GM23248 (cell line): ENCODE data around the gene PGPEP1. TPM values are rescaled to one million over a fixed set of nuclear protein-coding genes. Genes with fewer than 3 reads are reported as not detected.

ENCODE experiments used
- DNase-seq: peaks from one replicate; pipeline ENCODE4 v3.0.0-alpha.2; 2015
- H2AFZ ChIP-seq: fragments of 200-600 bp; sonication (generic); 2 replicates; pipeline ENCODE4 v1.6.1; 2016; ENCODE audit warnings: antibody characterized with exemption
- H3F3A ChIP-seq: fragments of 200-600 bp; sonication (generic); 2 replicates; pipeline ENCODE4 v1.6.1; 2016; ENCODE audit warnings: mild to moderate bottlenecking, antibody characterized with exemption, mixed run types; ENCODE audit not compliant: insufficient read depth
- H3K27ac ChIP-seq: fragments of 200-600 bp; sonication (generic); 2 replicates; pipeline ENCODE4 v1.5.1; 2016; ENCODE audit warnings: mild to moderate bottlenecking
- H3K27me3 ChIP-seq: fragments of 200-600 bp; sonication (generic); replicated peaks from 2 replicates; pipeline ENCODE4 v1.6.1; 2016; ENCODE audit warnings: mild to moderate bottlenecking; ENCODE audit not compliant: insufficient read depth
- H3K36me3 ChIP-seq: fragments of 200-600 bp; sonication (generic); 2 replicates; pipeline ENCODE4 v1.6.1; 2016; ENCODE audit warnings: low read depth, mild to moderate bottlenecking
- H3K4me1 ChIP-seq: fragments of 200-600 bp; sonication (generic); 2 replicates; pipeline ENCODE4 v1.6.1; 2016; ENCODE audit warnings: mild to moderate bottlenecking; ENCODE audit not compliant: insufficient read depth
- H3K4me2 ChIP-seq: fragments of 200-600 bp; sonication (generic); one replicate; pipeline ENCODE4 v1.6.1; 2016; ENCODE audit warnings: mild to moderate bottlenecking; ENCODE audit not compliant: unreplicated experiment
- H3K4me3 ChIP-seq: fragments of 200-600 bp; sonication (generic); 2 replicates; pipeline ENCODE4 v1.5.1; 2016; ENCODE audit warnings: mild to moderate bottlenecking
- H3K79me2 ChIP-seq: fragments of 200-600 bp; sonication (generic); 2 replicates; pipeline ENCODE4 v1.6.1; 2016; ENCODE audit warnings: mild to moderate bottlenecking; ENCODE audit not compliant: insufficient read depth
- H3K9ac ChIP-seq: fragments of 200-600 bp; sonication (generic); 2 replicates; pipeline ENCODE4 v1.6.1; 2016; ENCODE audit warnings: mild to moderate bottlenecking
- H3K9me2 ChIP-seq: fragments of 200-600 bp; sonication (generic); 2 replicates; pipeline ENCODE4 v1.6.1; 2016; ENCODE audit warnings: mixed run types, mild to moderate bottlenecking, moderate library complexity; ENCODE audit not compliant: insufficient read depth
- H3K9me3 ChIP-seq: fragments of 200-600 bp; sonication (generic); one replicate; pipeline ENCODE4 v1.6.1; 2017; ENCODE audit warnings: low read depth
- H4K20me1 ChIP-seq: fragments of 200-600 bp; sonication (generic); 2 replicates; pipeline ENCODE4 v1.6.0; 2016; ENCODE audit not compliant: insufficient read depth
- EZH2 ChIP-seq: fragments of 200-600 bp; sonication (generic); IDR thresholded peaks from 2 replicates; pipeline ENCODE4 v1.6.1; 2018; ENCODE audit warnings: antibody characterized with exemption, mild to moderate bottlenecking; ENCODE audit not compliant: insufficient read depth, poor library complexity, severe bottlenecking
- EZH2phosphoT487 ChIP-seq: fragments of 200-600 bp; sonication (generic); IDR thresholded peaks from 2 replicates; pipeline ENCODE4 v1.6.1; 2018; ENCODE audit warnings: antibody characterized with exemption, moderate library complexity, mild to moderate bottlenecking, low read depth; ENCODE audit not compliant: insufficient read depth
- WGBS, 2 experiments: methylation state at CpG; one replicate each; pipeline ENCODE4 v1.1.6; 2015 to 2017; ENCODE audit warnings: low lambda C conversion rate in 2 of 2, low coverage in 1 of 2; ENCODE audit errors: missing lambda C conversion rate in 2 of 2; 5-methylcytosine and 5-hydroxymethylcytosine counted together
- in situ Hi-C: fragments of 300-500 bp; cut with MboI; formaldehyde crosslinking; loops from 2 replicates; pipeline ENCODE4 v1.15.0; 2020
- polyA plus RNA-seq: library from polyadenylated mRNA; unstranded; fragments of >200 nt; fragmentation: Nextera tagmentation; extraction: Ambion mirVana; gene quantifications from 2 replicates; pipeline ENCODE4 v1.2.1, GENCODE V29; 2016
- total RNA-seq: library from RNA; depleted of rRNA; stranded (reverse); fragments of >200 nt; shearing (Covaris generic); gene quantifications from 2 replicates; pipeline ENCODE4 v1.2.3, GENCODE V29; 2014

The PGPEP1 gene
- total and polyA plus RNA-seq, 2 experiments from 2014 or later: 12.0 to 14.5 TPM

- Histone ChIP-seq H3K36me3 (no peaks in the 10 kb centered on the region), H3K9me3 (no peaks in the 10 kb centered on the region), H3F3A (peaks cover 38% of the 10 kb centered on the region), H3K4me2 (peak overlapping the region; percentile 29), H3K27ac (peak overlapping the region; percentile 83), H4K20me1 (no peaks in the 10 kb centered on the region), H2AFZ (no peak overlapping the region; the same call in 1 of the 2 replicates), H3K4me1 (peaks cover 33% of the 10 kb centered on the region), H3K79me2 (no peaks in the 10 kb centered on the region), H3K9me2 (no peaks in the 10 kb centered on the region), H3K9ac (peak overlapping the region; percentile 66), H3K4me3 (no peak overlapping the region), H3K27me3 (no peaks in the 10 kb centered on the region)
- DNase-seq: peak; percentile 90
- in situ Hi-C loops: no loop called here
- 38 to 45% methylated on average over 12 to 17 of the region's 18 CpGs for WGBS, 2 experiments
- no peak for TF ChIP-seq EZH2phosphoT487
- no peak for TF ChIP-seq EZH2
Measured at GRCh38 chr19:18300930-18301717, 39.3 kb upstream of the PGPEP1 start.

GRCh38 chr19:18301718-18302111 lies 38.7 kb upstream of the PGPEP1 start:
- TF ChIP-seq EZH2phosphoT487 (no peak), EZH2 (no peak)
- WGBS, 2 experiments: 65 to 70% methylated on average over 4 of the region's 4 CpGs
- Histone ChIP-seq H4K20me1 (no peaks in the 10 kb centered on the region), H3K9ac (no peak overlapping the region), H3K9me3 (no peaks in the 10 kb centered on the region), H3K27me3 (no peaks in the 10 kb centered on the region), H3K4me3 (no peak overlapping the region), H3K9me2 (no peaks in the 10 kb centered on the region), H3K4me2 (no peak overlapping the region), H3K27ac (no peak overlapping the region), H3K79me2 (no peaks in the 10 kb centered on the region), H3K36me3 (no peaks in the 10 kb centered on the region), H2AFZ (no peak overlapping the region), H3F3A (peaks cover 44% of the 10 kb centered on the region), H3K4me1 (peaks cover 33% of the 10 kb centered on the region)
- in situ Hi-C loops: no loop called here
- peak; percentile 28 for DNase-seq

- in situ Hi-C loops: no loop called here
- no peak overlapping the region for H2AFZ ChIP-seq
- peak overlapping the region; percentile 89 for H3K9ac ChIP-seq
- no peaks in the 10 kb centered on the region for H4K20me1 ChIP-seq
- H3F3A ChIP-seq: peaks cover 28% of the 10 kb centered on the region
- H3K36me3 ChIP-seq: no peaks in the 10 kb centered on the region
- peaks cover 21% of the 10 kb centered on the region for H3K4me1 ChIP-seq
- H3K9me2 ChIP-seq: no peaks in the 10 kb centered on the region
- DNase-seq: no peak
- H3K27me3 ChIP-seq: no peaks in the 10 kb centered on the region
- WGBS, 2 experiments: 8 to 10% methylated on average over 2 of the region's 2 CpGs
- H3K9me3 ChIP-seq: no peaks in the 10 kb centered on the region
- peak overlapping the region; percentile 98 for H3K27ac ChIP-seq
- H3K4me3 ChIP-seq: peak overlapping the region; percentile 63
- peak overlapping the region; percentile 80 for H3K4me2 ChIP-seq
- H3K79me2 ChIP-seq: no peaks in the 10 kb centered on the region
- TF ChIP-seq EZH2phosphoT487 (no peak), EZH2 (no peak)
Measured at GRCh38 chr19:18304208-18304457, 36.3 kb upstream of the PGPEP1 start.

GRCh38 chr19:18304458-18305310 lies 35.7 kb upstream of the PGPEP1 start:
- WGBS, 2 experiments: 1 to 2% methylated on average over 26 to 29 of the region's 29 CpGs
- Histone ChIP-seq H3K27ac (peak overlapping the region; percentile 98), H3K9ac (peak overlapping the region; percentile 89), H3K4me3 (peak overlapping the region; percentile 63), H4K20me1 (no peaks in the 10 kb centered on the region), H3K79me2 (no peaks in the 10 kb centered on the region), H3F3A (peaks cover 28% of the 10 kb centered on the region), H2AFZ (peak overlapping the region; percentile 60), H3K9me3 (no peaks in the 10 kb centered on the region), H3K27me3 (no peaks in the 10 kb centered on the region), H3K4me2 (peak overlapping the region; percentile 80), H3K9me2 (no peaks in the 10 kb centered on the region), H3K36me3 (no peaks in the 10 kb centered on the region), H3K4me1 (peaks cover 21% of the 10 kb centered on the region)
- no peak for TF ChIP-seq EZH2
- TF ChIP-seq EZH2phosphoT487: no peak
- in situ Hi-C loops: no loop called here
- DNase-seq: peak; percentile 94
